K562 (cell line): ENCODE measurements around the gene GPR176. TPM values are rescaled to one million over a fixed set of nuclear protein-coding genes. Genes with fewer than 3 reads are reported as not detected.

Experiments
- CREB3L1 ChIP-seq: fragments of 450-650 bp; IDR thresholded peaks from 2 replicates; pipeline ENCODE4 v1.6.1; 2014; ENCODE audit warnings: low read depth, mild to moderate bottlenecking, moderate library complexity, borderline replicate concordance
- CTBP1 ChIP-seq: fragments of 450-650 bp; IDR thresholded peaks from 2 replicates; pipeline ENCODE4 v1.6.1; 2016; ENCODE audit warnings: borderline replicate concordance
- CXXC5 ChIP-seq: fragments of 250-450 bp; sonication (Bioruptor Pico); IDR thresholded peaks from 2 replicates; pipeline ENCODE4 v1.8.0; 2022; ENCODE audit warnings: inconsistent platforms, mild to moderate bottlenecking, moderate library complexity
- HMG20A ChIP-seq: fragments of 450-650 bp; formaldehyde crosslinking; conservative IDR thresholded peaks from 2 replicates; pipeline ENCODE4 v1.4.0; 2020; ENCODE audit warnings: mild to moderate bottlenecking, mixed read lengths
- HMGN3 ChIP-seq: IDR thresholded peaks from 2 replicates; pipeline ENCODE4 v1.6.1; 2011; ENCODE audit warnings: borderline replicate concordance, low read depth, mild to moderate bottlenecking, mixed read lengths, low read length; ENCODE audit not compliant: insufficient read length; ENCODE audit errors: extremely low read depth
- KDM4B ChIP-seq, 2 experiments: fragments of 450-650 bp in 1 of 2; sonication (generic) in 1 of 2; IDR thresholded peaks; 2 replicates each; pipeline ENCODE4 v1.6.1; 2016 to 2017; ENCODE audit warnings: borderline replicate concordance in 2 of 2, antibody characterized with exemption in 1 of 2, low read depth in 1 of 2, mild to moderate bottlenecking in 1 of 2
- PTBP1 ChIP-seq: fragments of 200-400 bp; formaldehyde crosslinking; IDR thresholded peaks from 2 replicates; pipeline ENCODE4 v1.6.1; 2017; ENCODE audit warnings: low read depth, low read length
- SIX5 ChIP-seq, 2 experiments: IDR thresholded peaks; 2 replicates each; pipeline ENCODE4 v1.6.1; 2011; ENCODE audit warnings: low read length in 2 of 2, borderline replicate concordance in 1 of 2, low read depth in 1 of 2, mild to moderate bottlenecking in 1 of 2, moderate library complexity in 1 of 2; ENCODE audit not compliant: insufficient read depth in 1 of 2
- SMC3 ChIP-seq: conservative IDR thresholded peaks from 2 replicates; pipeline ENCODE4 v1.6.1; 2011; ENCODE audit warnings: low read depth, low read length, improper control_type of control experiment; ENCODE audit not compliant: insufficient read depth
- polyA plus RNA-seq, 8 experiments: library from polyadenylated mRNA; depleted of rRNA in 4 of 8; stranded (reverse) in 5 of 8; unstranded in 3 of 8; fragments of >200 nt; fragmentation: Nextera tagmentation in 2 of 8; fragmentation: Illumina TruSeq in 1 of 8; extraction: Ambion mirVana in 2 of 8; extraction: Trizol in 1 of 8; gene quantifications; 2 replicates each; pipeline versions ENCODE4 v1.2.1 to v1.2.3, GENCODE V29; 2011 to 2014; ENCODE audit warnings: inconsistent platforms in 1 of 8, missing spikeins in 1 of 8
- total RNA-seq, 7 experiments: library from RNA; depleted of rRNA in 6 of 7; stranded (reverse); fragments of >200 nt in 6 of 7; fragmentation: Illumina TruSeq in 2 of 7; extraction: Trizol in 2 of 7; gene quantifications; 2 replicates each; pipeline versions ENCODE4 v1.2.1 to v1.2.3, GENCODE V29; 2011 to 2021; ENCODE audit warnings: low replicate concordance in 1 of 7
- TF ChIP-seq, protein P1 (sequence below), 2 experiments: fragments of 150-350 bp in 1 of 2; IDR thresholded peaks; 2 replicates each; pipeline ENCODE4 v1.6.1; 2012 to 2016; ENCODE audit warnings: low read depth in 2 of 2, low read length in 2 of 2, mild to moderate bottlenecking in 1 of 2, moderate library complexity in 1 of 2
- TF ChIP-seq, protein P2 (sequence below), 2 experiments: fragments of 450-650 bp; formaldehyde crosslinking in 1 of 2; IDR thresholded peaks; 2 replicates each; pipeline versions ENCODE4 v1.4.0 to v1.6.1; 2014 to 2020; ENCODE audit warnings: mild to moderate bottlenecking in 2 of 2, borderline replicate concordance in 1 of 2, low read depth in 1 of 2

The GPR176 gene
- total and polyA plus RNA-seq, 9 of the 15 experiments (the other 6 are each of a cell fraction or from before 2014, with no cell fraction given): 0.03 to 1.2 (median 0.76) TPM

DNA sequence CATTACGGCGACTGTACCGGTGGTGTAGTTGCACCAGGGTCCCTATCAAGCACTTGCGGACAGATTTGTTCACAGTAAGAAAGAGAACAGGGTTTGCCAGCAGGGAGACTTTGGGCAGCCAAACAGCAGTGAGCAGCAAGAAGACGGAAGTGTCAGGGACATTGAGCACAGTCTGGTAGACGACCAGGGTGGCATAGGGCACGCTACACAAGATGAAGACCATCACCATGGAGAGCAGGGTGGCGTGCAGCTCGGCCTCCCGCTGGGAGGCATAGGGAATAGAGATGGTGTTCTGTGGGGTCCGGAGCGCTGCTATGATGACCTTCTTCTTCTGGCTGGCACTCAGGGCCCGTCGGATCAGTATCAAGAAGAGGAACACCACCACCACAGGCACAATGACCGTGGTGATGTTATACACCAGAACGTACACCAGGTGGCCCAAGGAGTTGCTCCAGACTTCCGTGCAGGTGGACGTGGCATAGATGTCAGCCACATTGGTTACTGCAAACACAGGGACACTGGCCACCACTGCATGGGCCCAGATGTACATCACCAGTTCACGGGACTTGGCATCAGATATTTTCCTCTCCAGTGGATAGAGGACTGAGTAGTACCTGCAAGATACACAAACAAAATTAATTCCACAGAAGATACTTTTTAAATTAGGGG is 118.3 kb downstream of the GPR176 start (continued):
- TF ChIP-seq, protein P1, sequence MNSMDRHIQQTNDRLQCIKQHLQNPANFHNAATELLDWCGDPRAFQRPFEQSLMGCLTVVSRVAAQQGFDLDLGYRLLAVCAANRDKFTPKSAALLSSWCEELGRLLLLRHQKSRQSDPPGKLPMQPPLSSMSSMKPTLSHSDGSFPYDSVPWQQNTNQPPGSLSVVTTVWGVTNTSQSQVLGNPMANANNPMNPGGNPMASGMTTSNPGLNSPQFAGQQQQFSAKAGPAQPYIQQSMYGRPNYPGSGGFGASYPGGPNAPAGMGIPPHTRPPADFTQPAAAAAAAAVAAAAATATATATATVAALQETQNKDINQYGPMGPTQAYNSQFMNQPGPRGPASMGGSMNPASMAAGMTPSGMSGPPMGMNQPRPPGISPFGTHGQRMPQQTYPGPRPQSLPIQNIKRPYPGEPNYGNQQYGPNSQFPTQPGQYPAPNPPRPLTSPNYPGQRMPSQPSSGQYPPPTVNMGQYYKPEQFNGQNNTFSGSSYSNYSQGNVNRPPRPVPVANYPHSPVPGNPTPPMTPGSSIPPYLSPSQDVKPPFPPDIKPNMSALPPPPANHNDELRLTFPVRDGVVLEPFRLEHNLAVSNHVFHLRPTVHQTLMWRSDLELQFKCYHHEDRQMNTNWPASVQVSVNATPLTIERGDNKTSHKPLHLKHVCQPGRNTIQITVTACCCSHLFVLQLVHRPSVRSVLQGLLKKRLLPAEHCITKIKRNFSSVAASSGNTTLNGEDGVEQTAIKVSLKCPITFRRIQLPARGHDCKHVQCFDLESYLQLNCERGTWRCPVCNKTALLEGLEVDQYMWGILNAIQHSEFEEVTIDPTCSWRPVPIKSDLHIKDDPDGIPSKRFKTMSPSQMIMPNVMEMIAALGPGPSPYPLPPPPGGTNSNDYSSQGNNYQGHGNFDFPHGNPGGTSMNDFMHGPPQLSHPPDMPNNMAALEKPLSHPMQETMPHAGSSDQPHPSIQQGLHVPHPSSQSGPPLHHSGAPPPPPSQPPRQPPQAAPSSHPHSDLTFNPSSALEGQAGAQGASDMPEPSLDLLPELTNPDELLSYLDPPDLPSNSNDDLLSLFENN (IDR thresholded peaks at IDR 0.05; ENCODE audit: low read depth in 2 of 2, low read length in 2 of 2): no peak
- TF ChIP-seq PTBP1 (no peak), SIX5 (IDR thresholded peaks at IDR 0.05; ENCODE audit: borderline replicate concordance in 1 of 2, insufficient read depth in 1 of 2, low read depth in 1 of 2, low read length in 2 of 2) (no peak), CXXC5 (CRISPR knock-in tag) (0 out of 2 replicates have a peak, but pooled peaks have one; percentile 10), HMG20A (no peak), KDM4B (IDR thresholded peaks at IDR 0.05; ENCODE audit: borderline replicate concordance in 2 of 2, low read depth in 1 of 2) (no peak), SMC3 (peak; percentile 75), HMGN3 (no peak), CTBP1 (no peak), CREB3L1 (peak; percentile 74; the same call in 1 of the 2 replicates)
- TF ChIP-seq, protein P2, sequence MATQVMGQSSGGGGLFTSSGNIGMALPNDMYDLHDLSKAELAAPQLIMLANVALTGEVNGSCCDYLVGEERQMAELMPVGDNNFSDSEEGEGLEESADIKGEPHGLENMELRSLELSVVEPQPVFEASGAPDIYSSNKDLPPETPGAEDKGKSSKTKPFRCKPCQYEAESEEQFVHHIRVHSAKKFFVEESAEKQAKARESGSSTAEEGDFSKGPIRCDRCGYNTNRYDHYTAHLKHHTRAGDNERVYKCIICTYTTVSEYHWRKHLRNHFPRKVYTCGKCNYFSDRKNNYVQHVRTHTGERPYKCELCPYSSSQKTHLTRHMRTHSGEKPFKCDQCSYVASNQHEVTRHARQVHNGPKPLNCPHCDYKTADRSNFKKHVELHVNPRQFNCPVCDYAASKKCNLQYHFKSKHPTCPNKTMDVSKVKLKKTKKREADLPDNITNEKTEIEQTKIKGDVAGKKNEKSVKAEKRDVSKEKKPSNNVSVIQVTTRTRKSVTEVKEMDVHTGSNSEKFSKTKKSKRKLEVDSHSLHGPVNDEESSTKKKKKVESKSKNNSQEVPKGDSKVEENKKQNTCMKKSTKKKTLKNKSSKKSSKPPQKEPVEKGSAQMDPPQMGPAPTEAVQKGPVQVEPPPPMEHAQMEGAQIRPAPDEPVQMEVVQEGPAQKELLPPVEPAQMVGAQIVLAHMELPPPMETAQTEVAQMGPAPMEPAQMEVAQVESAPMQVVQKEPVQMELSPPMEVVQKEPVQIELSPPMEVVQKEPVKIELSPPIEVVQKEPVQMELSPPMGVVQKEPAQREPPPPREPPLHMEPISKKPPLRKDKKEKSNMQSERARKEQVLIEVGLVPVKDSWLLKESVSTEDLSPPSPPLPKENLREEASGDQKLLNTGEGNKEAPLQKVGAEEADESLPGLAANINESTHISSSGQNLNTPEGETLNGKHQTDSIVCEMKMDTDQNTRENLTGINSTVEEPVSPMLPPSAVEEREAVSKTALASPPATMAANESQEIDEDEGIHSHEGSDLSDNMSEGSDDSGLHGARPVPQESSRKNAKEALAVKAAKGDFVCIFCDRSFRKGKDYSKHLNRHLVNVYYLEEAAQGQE (IDR thresholded peaks at IDR 0.05; ENCODE audit: borderline replicate concordance): peak; percentile 62
- TF ChIP-seq, protein P2 (CRISPR knock-in tag; IDR thresholded peaks at IDR 0.05; ENCODE audit: low read depth): no peak
